ENCODE measurements around the gene BSCL2. TPM values are rescaled to one million over a fixed set of nuclear protein-coding genes. Genes with fewer than 3 reads are reported as not detected.
A peak's percentile ranks its signal among the peaks of the same experiment; 100 is the strongest.

Gene BSCL2
- total and polyA plus RNA-seq, 2 donors (not counting 3 experiments of a cell fraction or from before 2014, with no cell fraction given) = 31.1 to 94.8 TPM

GRCh38 chr11:62682518-62682917 is 24.7 kb downstream of the BSCL2 start:
- H3K4me2 ChIP-seq (ENCODE audit: insufficient read depth, low read length) = no peak overlapping the region
- H3K4me1 ChIP-seq (ENCODE audit: control insufficient read depth, extremely low read depth, insufficient read depth, low read length) = peaks cover 11% of the 10 kb centered on the region
- no peak for TF ChIP-seq CTCF (IDR thresholded peaks at IDR 0.05; ENCODE audit: extremely low read depth in 1 of 2, insufficient read depth in 1 of 2, low read depth in 1 of 2, low read length in 2 of 2)
- TF ChIP-seq POLR2A (IDR thresholded peaks at IDR 0.05; ENCODE audit: low read depth, low read length) = no peak
- BruUV-seq (replicated peaks) = no TSS peak
- H3K36me3 ChIP-seq (ENCODE audit: control insufficient read depth in 2 of 2, extremely low read depth in 1 of 2, insufficient read depth in 2 of 2, low read length in 2 of 2) = peaks cover 0 to 4% of the 10 kb centered on the region in 2 experiments
- dilution Hi-C loops (cut with MboI; ENCODE audit: extremely low pct_ligation_motif_present, low sequenced_read_pairs) = no loop called here
- DNase-seq (ENCODE audit: low read depth, low spot score) (no peak), FAIRE-seq (no peak)
- H3K9me3 ChIP-seq (replicated peaks; ENCODE audit: control insufficient read depth, insufficient read depth, low read length) = no peaks in the 10 kb centered on the region
- no peak overlapping the region for H2AFZ ChIP-seq (ENCODE audit: low read depth, low read length)
- H3K9ac ChIP-seq (replicated peaks; ENCODE audit: extremely low read depth, insufficient read depth, low read length) = no peak overlapping the region
- peaks cover 12% of the 10 kb centered on the region for H3K79me2 ChIP-seq (ENCODE audit: control insufficient read depth, insufficient read depth, low read length)
- H3K27me3 ChIP-seq (ENCODE audit: control insufficient read depth in 2 of 2, insufficient read depth in 2 of 2, low read length in 2 of 2) = no peaks in the 10 kb centered on the region
- H3K9me1 ChIP-seq (replicated peaks; ENCODE audit: control insufficient read depth, extremely low read depth, insufficient read depth, low read length) = no peaks in the 10 kb centered on the region
- no peak overlapping the region for H3K4me3 ChIP-seq (replicated peaks in 1 of 3; ENCODE audit: insufficient read depth in 1 of 3, low read depth in 1 of 3, low read length in 3 of 3)
- CTCF ChIA-PET = interaction anchor here (1.4 to 3.9 kb wide), 2 partner anchors 10 to 11 kb away, joined by 3 to 118 read pairs; partner anchors contain the start of genes LBHD1, LRRN4CL and UQCC3
- no peak overlapping the region for H3K27ac ChIP-seq (ENCODE audit: insufficient read depth, low read depth, low read length)
- H4K20me1 ChIP-seq (replicated peaks; ENCODE audit: control insufficient read depth, extremely low read depth, insufficient read depth, low read length) = no peaks in the 10 kb centered on the region
- intact Hi-C loops (cut with micrococcal nuclease) = no loop called here
- POLR2A ChIA-PET = no interaction called here

- peak; percentile 79 for DNase-seq (ENCODE audit: low read depth, low spot score)
- peaks cover 0 to 17% of the 10 kb centered on the region in 2 experiments for H3K36me3 ChIP-seq (ENCODE audit: control insufficient read depth in 2 of 2, extremely low read depth in 1 of 2, insufficient read depth in 2 of 2, low read length in 2 of 2)
- no peaks in the 10 kb centered on the region for H3K27me3 ChIP-seq (ENCODE audit: control insufficient read depth in 2 of 2, insufficient read depth in 2 of 2, low read length in 2 of 2)
- no peak overlapping the region for H3K4me2 ChIP-seq (ENCODE audit: insufficient read depth, low read length)
- intact Hi-C loops (cut with micrococcal nuclease) = loop anchor here (2.0 kb wide), 1 partner anchor 14 kb away; no protein-coding TSS in a partner anchor
- BruUV-seq (replicated peaks) = no TSS peak
- FAIRE-seq = peak; percentile 94
- no peak overlapping the region for H3K4me3 ChIP-seq (replicated peaks in 1 of 3; ENCODE audit: insufficient read depth in 1 of 3, low read depth in 1 of 3, low read length in 3 of 3)
- H4K20me1 ChIP-seq (replicated peaks; ENCODE audit: control insufficient read depth, extremely low read depth, insufficient read depth, low read length) = no peaks in the 10 kb centered on the region
- no peaks in the 10 kb centered on the region for H3K9me3 ChIP-seq (replicated peaks; ENCODE audit: control insufficient read depth, insufficient read depth, low read length)
- H3K9ac ChIP-seq (replicated peaks; ENCODE audit: extremely low read depth, insufficient read depth, low read length) = no peak overlapping the region
- H3K9me1 ChIP-seq (replicated peaks; ENCODE audit: control insufficient read depth, extremely low read depth, insufficient read depth, low read length) = no peaks in the 10 kb centered on the region
- peak overlapping the region; percentile 7 for H2AFZ ChIP-seq (ENCODE audit: low read depth, low read length)
- H3K4me1 ChIP-seq (ENCODE audit: control insufficient read depth, extremely low read depth, insufficient read depth, low read length) = peaks cover 11% of the 10 kb centered on the region
- H3K27ac ChIP-seq (ENCODE audit: insufficient read depth, low read depth, low read length) = no peak overlapping the region
- dilution Hi-C loops (cut with MboI; ENCODE audit: extremely low pct_ligation_motif_present, low sequenced_read_pairs) = no loop called here
- ChIA-PET POLR2A (interaction anchor here (0.6 to 3.2 kb wide), 9 partner anchors 9 to 712 kb away, joined by 3 to 33 read pairs (median 3); partner anchors contain the start of genes C11orf98, CSKMT, EEF1G and GANAB), CTCF (interaction anchor here (0.6 to 3.9 kb wide), 25 partner anchors 10 to 286 kb away, joined by 3 to 118 read pairs (median 6); partner anchors contain the start of genes C11orf98, CSKMT, INTS5 and LBHD1)
- peaks cover 16% of the 10 kb centered on the region for H3K79me2 ChIP-seq (ENCODE audit: control insufficient read depth, insufficient read depth, low read length)
- no peak for TF ChIP-seq FOS (IDR thresholded peaks at IDR 0.05; ENCODE audit: borderline replicate concordance, insufficient read depth, low read length)
- TF ChIP-seq CTCF (IDR thresholded peaks at IDR 0.05; ENCODE audit: extremely low read depth in 1 of 2, insufficient read depth in 1 of 2, low read depth in 1 of 2, low read length in 2 of 2) = peak; percentile 52 to 63
Measured at GRCh38 chr11:62680825-62681240, 26.4 kb downstream of the BSCL2 start.

Data from endothelial cell of umbilical vein (primary cell).